HG03432 (cell line): ENCODE results near the gene GARIN3.
A peak's percentile ranks its signal among the peaks of the same experiment; 100 is the strongest.
"Not testable (repeated sequence)": the region's sequence is repeated elsewhere in the genome, so short reads cannot be mapped to it uniquely, and the experiment has no call there.

ENCODE experiments used
- ATAC-seq: cut with Tn5 transposase; IDR thresholded peaks from one replicate; pipeline ENCODE4 v1.9.1; 2021; ENCODE audit warnings: mild to moderate bottlenecking, moderate library complexity; ENCODE audit not compliant: unreplicated experiment

Gene GARIN3

GRCh38 chr5:157166214-157167213 lies at the start of gene GARIN3:
Gene GARIN3, minus strand, starts transcription at chr5:157166264. Its CDS starts 96 bp downstream, at chr5:157166168.
- ATAC-seq: no peak

DNA sequence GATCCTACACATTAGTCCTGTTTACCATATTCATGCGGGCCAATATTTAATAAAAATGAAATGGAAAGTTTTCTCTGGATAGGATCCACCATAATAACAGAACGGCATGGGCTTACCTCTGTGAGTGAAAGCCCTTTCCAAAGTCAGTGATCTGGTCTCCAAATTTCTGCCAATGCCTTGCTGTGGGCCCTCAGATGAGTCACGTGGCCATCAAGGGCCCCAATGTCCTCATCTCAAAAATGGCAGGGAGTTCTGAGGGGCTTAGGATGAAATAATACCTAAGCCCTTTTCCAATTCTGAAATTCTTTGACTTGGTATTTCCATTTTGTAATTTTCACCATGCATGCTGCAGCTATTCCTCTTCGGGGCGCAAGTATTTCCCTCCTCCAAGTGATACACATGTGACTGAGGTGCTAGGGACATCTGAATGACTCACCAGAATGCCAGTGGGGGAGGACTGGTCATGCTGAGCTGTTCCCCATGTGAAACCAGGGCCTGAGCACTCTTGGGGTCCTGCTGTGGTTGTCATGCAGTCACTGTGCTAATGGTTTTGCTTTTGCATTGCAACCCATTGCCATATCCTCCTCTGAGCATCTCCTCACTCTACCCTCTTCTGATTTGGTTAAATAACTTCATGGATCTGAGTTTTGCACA lies 49.6 kb upstream of the GARIN3 start:
- ATAC-seq: no peak

DNA sequence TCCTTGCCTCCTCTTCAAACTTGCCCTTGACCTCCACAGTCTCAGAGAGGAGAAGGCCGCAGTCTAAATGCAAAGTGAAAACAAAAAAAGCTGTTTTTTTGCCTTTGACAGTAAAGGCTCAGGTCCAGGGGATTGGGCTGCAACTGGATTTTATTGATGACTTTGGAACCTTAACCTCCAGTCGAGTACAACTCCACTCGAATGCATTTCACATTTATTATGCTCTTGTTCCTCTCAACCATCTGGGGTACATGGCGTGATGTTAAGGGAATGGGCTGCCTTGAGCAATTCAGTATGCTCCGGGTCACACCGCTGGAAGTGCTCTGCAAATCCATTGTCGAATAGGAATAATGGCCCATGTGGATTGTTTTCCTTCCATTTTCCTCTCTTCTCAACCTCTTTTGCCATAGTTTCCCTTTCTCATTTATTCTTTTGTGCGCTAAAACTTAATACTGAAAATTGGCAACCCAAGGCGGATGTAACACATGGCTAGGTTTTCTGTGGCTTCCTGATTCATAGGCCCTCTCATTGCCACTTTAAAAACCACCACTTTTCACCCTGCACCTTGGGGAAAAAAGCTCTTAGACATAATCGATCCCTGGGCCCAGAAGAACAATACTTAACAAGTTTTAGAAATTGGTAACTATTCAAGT lies 48.9 kb upstream of the GARIN3 start:
- ATAC-seq: peak; percentile 49

DNA sequence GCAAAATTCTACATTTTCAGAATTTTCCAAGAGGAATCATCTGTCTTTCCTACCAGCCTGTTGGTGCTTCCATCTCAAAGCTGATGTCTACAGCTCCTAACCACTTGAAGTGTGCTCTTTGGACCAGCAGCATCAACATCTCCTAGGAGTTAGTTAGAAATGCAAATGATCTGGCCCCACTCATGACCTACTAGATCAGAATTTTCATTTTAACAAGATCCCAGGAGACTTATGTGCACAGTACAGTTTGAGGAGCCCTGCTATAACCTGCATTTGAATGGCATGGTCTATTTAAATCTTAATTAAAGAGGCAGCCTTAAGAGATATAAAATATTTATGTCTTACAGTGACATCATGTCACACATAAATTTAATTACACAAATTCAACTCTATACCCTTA lies 48.4 kb upstream of the GARIN3 start:
- peak; percentile 32 for ATAC-seq

GRCh38 chr5:157213527-157214243 lies 47.6 kb upstream of the GARIN3 start:
- no peak for ATAC-seq

GRCh38 chr5:157212307-157212706 lies 46.2 kb upstream of the GARIN3 start:
- no peak for ATAC-seq

- ATAC-seq: not testable (repeated sequence)
These were observed 44.6 kb upstream of the GARIN3 start for GRCh38 chr5:157210652-157211051.

- no peak for ATAC-seq
These were observed 39.6 kb upstream of the GARIN3 start for GRCh38 chr5:157205708-157206107.

DNA sequence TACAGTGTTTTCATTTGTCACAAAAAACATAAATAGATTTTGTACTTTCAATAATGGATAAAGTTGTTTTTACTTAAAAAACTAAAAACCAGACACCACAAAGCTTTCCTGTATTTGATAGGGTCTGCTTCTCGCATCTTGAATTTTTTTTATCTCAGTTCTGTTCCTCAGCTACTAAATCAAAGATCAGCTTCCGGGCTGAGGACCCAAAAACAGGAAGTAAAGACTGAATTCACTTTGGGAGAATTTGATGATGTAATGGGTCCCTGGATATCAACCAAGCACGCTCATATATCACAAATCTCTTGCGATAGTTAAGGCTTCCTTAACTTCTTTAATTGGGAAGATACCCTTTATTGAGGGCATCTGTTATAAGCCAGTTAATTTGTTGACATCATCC lies 38.7 kb upstream of the GARIN3 start:
- ATAC-seq: no peak

- ATAC-seq: no peak
These were observed 37.4 kb upstream of the GARIN3 start for GRCh38 chr5:157203417-157203816.

DNA sequence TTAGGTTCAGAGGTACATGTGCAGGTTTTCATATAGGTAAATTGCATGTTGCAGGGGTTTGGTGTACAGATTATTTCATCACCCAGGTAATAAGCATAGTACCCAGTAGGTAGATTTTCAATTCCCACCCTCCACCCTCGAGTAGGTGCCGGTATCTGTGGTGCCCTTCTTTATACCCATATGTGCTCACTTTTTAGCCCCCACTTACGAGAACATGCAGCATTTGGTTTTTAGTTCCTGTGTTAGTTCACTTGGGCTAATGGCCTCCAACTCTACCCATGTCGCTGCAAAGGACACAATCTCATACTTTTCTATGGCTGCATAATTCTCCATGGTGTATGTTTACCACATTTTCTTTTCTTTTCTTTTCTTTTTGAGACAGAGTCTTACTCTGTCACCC lies 35.8 kb upstream of the GARIN3 start:
- no peak for ATAC-seq

- ATAC-seq: no peak
These were observed 32.4 kb upstream of the GARIN3 start for GRCh38 chr5:157198277-157198986.

DNA sequence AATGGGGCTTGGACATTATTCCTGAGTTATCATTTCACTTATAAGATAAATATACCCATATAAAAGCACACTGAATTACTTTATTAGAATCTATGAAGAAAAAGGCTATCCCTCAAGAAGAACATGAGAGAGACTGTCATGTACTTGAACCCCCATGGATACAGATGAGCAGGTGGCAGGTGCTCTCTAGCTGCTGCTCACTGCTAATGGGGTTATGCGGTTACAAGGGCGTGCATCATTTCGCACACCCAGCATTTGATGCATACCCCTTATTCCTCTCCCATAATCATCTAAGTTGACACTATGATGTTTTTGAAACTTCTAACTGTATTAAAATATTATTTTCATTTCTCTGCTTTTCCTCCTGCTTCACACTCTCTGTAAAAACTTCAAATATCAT lies 31.0 kb upstream of the GARIN3 start:
- ATAC-seq: no peak

DNA sequence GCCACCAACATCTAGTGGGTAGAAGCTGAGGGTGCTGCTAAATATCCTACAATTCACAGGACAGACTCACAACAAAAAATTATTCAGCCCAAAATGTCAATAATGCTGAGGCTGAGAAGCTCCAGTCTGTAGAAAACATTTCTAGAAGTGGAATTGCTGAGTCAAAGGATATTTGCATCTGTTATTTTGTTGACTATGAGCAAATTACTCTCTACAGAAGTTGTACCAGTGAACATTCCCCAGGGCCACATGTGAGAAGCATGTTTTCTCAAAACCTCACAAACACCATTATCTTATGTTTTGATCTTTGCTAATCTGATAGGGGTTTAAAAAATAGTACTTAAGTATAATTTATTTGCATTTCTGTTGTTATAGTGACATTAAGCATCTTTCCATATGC lies 30.0 kb upstream of the GARIN3 start:
- ATAC-seq: peak; percentile 51

DNA sequence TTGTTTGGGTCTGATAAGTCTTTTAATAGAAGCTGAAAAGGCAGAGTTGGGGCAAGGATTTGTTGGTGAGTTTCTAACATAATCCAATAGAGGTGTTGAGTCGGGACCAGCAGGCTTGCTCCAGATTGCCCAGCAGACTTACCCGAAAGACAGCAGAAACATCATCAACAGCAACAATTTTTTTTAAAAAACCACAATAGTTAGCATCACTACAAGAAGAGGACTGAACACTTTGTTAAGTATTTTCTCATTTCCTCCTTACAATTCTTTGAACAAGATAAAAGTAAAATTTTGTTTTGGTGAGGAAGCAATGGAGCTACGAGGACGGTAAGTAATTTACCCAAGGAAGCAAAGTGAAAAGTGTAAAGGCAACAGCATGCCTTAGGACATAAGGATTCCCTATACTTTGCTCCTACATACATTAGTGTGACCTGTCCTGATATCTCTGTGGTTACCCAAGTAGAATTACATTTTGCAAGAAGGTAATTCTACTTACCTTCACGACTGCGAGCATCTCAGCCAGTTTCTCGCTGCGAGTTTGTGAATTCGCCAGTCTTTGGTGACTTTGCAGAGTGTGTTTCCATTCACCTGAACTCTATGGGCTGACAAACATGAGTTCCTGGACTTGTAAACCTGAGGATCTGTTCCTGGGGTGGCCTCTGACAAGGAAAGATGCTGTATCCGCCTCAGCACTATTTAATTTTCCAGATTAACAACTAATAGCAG lies 27.8 kb upstream of the GARIN3 start:
- ATAC-seq: no peak

GRCh38 chr5:157189223-157189622 lies 23.2 kb upstream of the GARIN3 start:
- ATAC-seq: peak; percentile 93

DNA sequence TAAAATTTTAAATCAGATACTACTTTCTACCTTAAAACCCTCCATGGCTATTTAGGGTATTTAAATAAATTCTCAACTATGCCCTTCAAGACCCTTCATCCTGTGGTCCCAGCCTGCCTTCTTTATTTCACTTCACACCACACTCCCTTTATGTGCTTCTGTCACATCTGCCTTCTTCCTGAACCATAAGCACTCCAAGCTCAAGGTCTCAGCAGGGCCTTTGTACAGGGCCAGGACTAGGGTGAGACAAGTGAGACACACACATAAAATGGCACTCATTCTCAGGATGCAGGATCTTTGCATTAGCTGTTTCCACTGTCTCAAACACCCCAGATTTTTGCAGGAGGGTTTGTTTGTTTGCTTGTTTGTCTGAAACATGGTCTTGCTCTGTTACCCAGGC lies 22.2 kb upstream of the GARIN3 start:
- ATAC-seq: no peak

DNA sequence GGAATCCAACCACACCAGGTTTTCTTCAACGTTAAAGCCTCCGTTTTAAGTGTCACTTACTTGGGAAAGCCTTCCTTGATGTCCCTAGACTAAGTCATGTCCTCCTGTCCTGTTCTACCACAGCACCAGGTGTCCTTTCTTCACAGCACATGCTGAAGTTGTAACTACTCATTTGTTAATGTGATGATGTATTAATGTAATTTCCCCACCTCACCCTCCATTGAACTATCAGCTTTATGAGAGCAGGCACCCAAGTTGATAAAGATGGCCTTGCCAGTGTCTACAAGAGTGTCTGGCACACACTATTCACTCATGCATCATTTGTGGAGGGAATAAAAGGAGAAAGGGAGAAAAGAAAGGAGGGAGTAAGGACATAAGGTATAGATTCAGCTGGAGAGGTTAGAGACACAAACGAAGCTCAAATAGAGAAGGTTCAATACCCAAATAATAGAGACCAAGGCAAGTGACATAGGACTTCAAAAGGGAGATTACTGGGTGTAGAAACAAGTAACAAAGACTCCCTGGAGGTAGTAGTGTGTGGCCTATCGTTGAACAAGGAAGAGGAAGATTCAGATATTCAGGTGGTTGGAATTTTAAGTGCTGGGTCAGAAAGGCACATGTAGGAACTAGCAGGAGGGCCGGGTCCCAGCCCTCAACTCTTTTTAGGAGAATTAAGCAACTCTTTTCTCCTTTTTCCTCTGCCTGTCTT lies 21.1 kb upstream of the GARIN3 start:
- ATAC-seq: no peak
